Ovary (tissue), 3 donors: ENCODE data around the gene SH2B3.

Experiments
- POLR2A ChIP-seq: fragments of 450-650 bp; IDR thresholded peaks from one replicate; pipeline ENCODE4 v1.6.1; 2017; ENCODE audit warnings: antibody characterized with exemption, mild to moderate bottlenecking, moderate library complexity
- TF ChIP-seq, protein P1 (sequence below), 3 donors: fragments of 450-650 bp in 2 of 3; fragments of 200-600 bp in 1 of 3; IDR thresholded peaks; one replicate each; pipeline versions ENCODE4 v1.5.1 to v1.8.0; 2016 to 2022; ENCODE audit warnings: antibody characterized with exemption in 3 of 3, mild to moderate bottlenecking in 1 of 3
- donor health status: DM: no; HTN: no; CAD: no.

DNA sequence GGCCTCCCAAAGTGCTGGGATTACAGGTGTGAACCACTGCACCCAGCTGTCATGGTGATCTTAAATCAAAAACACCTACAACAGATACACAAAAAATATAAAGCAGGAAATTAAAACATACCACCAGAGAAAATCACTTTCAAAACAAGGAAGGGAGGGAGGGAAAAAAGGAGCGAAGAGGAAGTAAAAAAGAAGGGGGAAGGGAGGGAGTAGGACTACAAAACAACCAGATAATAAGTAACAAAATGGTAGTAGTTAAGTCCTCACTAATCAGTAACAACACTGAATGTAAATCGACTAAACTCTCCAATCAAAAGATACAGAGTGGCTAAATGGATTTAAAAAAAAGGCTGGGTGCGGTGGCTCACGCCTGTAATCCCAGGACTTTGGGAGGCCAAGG, 89.0 kb downstream of the SH2B3 start:
- TF ChIP-seq, protein P1, sequence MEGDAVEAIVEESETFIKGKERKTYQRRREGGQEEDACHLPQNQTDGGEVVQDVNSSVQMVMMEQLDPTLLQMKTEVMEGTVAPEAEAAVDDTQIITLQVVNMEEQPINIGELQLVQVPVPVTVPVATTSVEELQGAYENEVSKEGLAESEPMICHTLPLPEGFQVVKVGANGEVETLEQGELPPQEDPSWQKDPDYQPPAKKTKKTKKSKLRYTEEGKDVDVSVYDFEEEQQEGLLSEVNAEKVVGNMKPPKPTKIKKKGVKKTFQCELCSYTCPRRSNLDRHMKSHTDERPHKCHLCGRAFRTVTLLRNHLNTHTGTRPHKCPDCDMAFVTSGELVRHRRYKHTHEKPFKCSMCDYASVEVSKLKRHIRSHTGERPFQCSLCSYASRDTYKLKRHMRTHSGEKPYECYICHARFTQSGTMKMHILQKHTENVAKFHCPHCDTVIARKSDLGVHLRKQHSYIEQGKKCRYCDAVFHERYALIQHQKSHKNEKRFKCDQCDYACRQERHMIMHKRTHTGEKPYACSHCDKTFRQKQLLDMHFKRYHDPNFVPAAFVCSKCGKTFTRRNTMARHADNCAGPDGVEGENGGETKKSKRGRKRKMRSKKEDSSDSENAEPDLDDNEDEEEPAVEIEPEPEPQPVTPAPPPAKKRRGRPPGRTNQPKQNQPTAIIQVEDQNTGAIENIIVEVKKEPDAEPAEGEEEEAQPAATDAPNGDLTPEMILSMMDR (IDR thresholded peaks at IDR 0.05), result no peak
- no peak for TF ChIP-seq POLR2A
